Astrocyte (in vitro differentiated cells and primary cell): ENCODE results near the gene MGAT5. TPM values are rescaled to one million over a fixed set of nuclear protein-coding genes. Genes with fewer than 3 reads are reported as not detected.

Experiments used
- DNase-seq: peaks from one replicate; pipeline ENCODE4 v3.0.0-alpha.2; 2010; ENCODE audit warnings: low read depth
- FAIRE-seq: peaks from 2 replicates; lab custom pipeline; 2011; peaks lifted over from hg19 to GRCh38; lab: Jason Lieb, UNC
- H2AFZ ChIP-seq: 2 replicates; pipeline ENCODE4 v1.6.0; 2012; ENCODE audit warnings: low read depth, low read length, inconsistent platforms
- H3K27ac ChIP-seq: 2 replicates; pipeline ENCODE4 v1.5.1; 2011; ENCODE audit warnings: low read depth, low read length, inconsistent platforms
- H3K27me3 ChIP-seq: 2 replicates; pipeline ENCODE4 v1.6.0; 2011; ENCODE audit warnings: low read length, inconsistent platforms; ENCODE audit not compliant: insufficient read depth
- H3K36me3 ChIP-seq: 2 replicates; pipeline ENCODE4 v1.5.1; 2011; ENCODE audit warnings: low read length, inconsistent platforms; ENCODE audit not compliant: insufficient read depth
- H3K4me1 ChIP-seq: 2 replicates; pipeline ENCODE4 v1.5.1; 2011; ENCODE audit warnings: low read length, inconsistent platforms; ENCODE audit not compliant: insufficient read depth
- H3K4me2 ChIP-seq: 2 replicates; pipeline ENCODE4 v1.6.0; 2012; ENCODE audit warnings: low read length, inconsistent platforms
- H3K4me3 ChIP-seq: 2 replicates; pipeline ENCODE4 v1.5.1; 2011; ENCODE audit warnings: low read depth, mild to moderate bottlenecking, low read length, inconsistent platforms; ENCODE audit not compliant: insufficient read depth
- H3K79me2 ChIP-seq: 2 replicates; pipeline ENCODE4 v1.6.0; 2012; ENCODE audit warnings: mild to moderate bottlenecking, low read length, inconsistent platforms; ENCODE audit not compliant: insufficient read depth
- H3K9ac ChIP-seq: 2 replicates; pipeline ENCODE4 v1.6.0; 2012; ENCODE audit warnings: mild to moderate bottlenecking, low read length, inconsistent platforms
- H3K9me3 ChIP-seq: 2 replicates; pipeline ENCODE4 v1.5.1; 2012; ENCODE audit warnings: low read depth, mild to moderate bottlenecking, low read length, inconsistent platforms; ENCODE audit not compliant: insufficient read depth
- H4K20me1 ChIP-seq: 2 replicates; pipeline ENCODE4 v1.6.0; 2012; ENCODE audit warnings: low read length, inconsistent platforms; ENCODE audit not compliant: insufficient read depth
- H3K27ac Mint-ChIP-seq: one replicate; pipeline ENCODE4 v1.8.0; 2021; ENCODE audit warnings: mild to moderate bottlenecking, mixed read lengths; ENCODE audit not compliant: unreplicated experiment
- H3K27me3 Mint-ChIP-seq: one replicate; pipeline ENCODE4 v1.8.0; 2021; ENCODE audit warnings: low read depth, mixed read lengths; ENCODE audit not compliant: unreplicated experiment
- H3K36me3 Mint-ChIP-seq: one replicate; pipeline ENCODE4 v1.8.0; 2021; ENCODE audit warnings: low read depth, mixed read lengths; ENCODE audit not compliant: unreplicated experiment
- H3K4me1 Mint-ChIP-seq: one replicate; pipeline ENCODE4 v1.8.0; 2021; ENCODE audit warnings: low read depth, mixed read lengths; ENCODE audit not compliant: unreplicated experiment
- H3K4me3 Mint-ChIP-seq: one replicate; pipeline ENCODE4 v1.8.0; 2021; ENCODE audit warnings: mild to moderate bottlenecking, moderate library complexity, mixed read lengths; ENCODE audit not compliant: unreplicated experiment
- H3K9me3 Mint-ChIP-seq: one replicate; pipeline ENCODE4 v1.8.0; 2021; ENCODE audit warnings: mild to moderate bottlenecking, mixed read lengths; ENCODE audit not compliant: unreplicated experiment
- EZH2 ChIP-seq: IDR thresholded peaks from 2 replicates; pipeline ENCODE4 v1.6.1; 2012; ENCODE audit warnings: mild to moderate bottlenecking, low read length, inconsistent platforms; ENCODE audit not compliant: insufficient read depth
- total RNA-seq: library from RNA; stranded (reverse); gene quantifications from 2 replicates; pipeline ENCODE4 v1.2.1, GENCODE V29; 2021
- TF ChIP-seq, protein P1 (sequence below): IDR thresholded peaks from 2 replicates; pipeline ENCODE4 v1.5.1; 2011; ENCODE audit warnings: low read depth, mild to moderate bottlenecking, inconsistent platforms, low read length, moderate library complexity; ENCODE audit not compliant: insufficient read depth

MGAT5 gene
- total RNA-seq, 1 donor from 2014 or later: 80.2 TPM

- Mint-ChIP-seq H3K36me3 (peaks cover 4% of the 10 kb centered on the region), H3K27me3 (no peaks in the 10 kb centered on the region), H3K4me1 (peaks cover 2% of the 10 kb centered on the region), H3K4me3 (no peak overlapping the region), H3K27ac (no peak overlapping the region), H3K9me3 (no peaks in the 10 kb centered on the region)
- no peak for FAIRE-seq
- H3K79me2 ChIP-seq: no peaks in the 10 kb centered on the region
- no peak for DNase-seq
- no peaks in the 10 kb centered on the region for H3K9me3 ChIP-seq
- H3K9ac ChIP-seq: no peak overlapping the region
- TF ChIP-seq, protein P1, sequence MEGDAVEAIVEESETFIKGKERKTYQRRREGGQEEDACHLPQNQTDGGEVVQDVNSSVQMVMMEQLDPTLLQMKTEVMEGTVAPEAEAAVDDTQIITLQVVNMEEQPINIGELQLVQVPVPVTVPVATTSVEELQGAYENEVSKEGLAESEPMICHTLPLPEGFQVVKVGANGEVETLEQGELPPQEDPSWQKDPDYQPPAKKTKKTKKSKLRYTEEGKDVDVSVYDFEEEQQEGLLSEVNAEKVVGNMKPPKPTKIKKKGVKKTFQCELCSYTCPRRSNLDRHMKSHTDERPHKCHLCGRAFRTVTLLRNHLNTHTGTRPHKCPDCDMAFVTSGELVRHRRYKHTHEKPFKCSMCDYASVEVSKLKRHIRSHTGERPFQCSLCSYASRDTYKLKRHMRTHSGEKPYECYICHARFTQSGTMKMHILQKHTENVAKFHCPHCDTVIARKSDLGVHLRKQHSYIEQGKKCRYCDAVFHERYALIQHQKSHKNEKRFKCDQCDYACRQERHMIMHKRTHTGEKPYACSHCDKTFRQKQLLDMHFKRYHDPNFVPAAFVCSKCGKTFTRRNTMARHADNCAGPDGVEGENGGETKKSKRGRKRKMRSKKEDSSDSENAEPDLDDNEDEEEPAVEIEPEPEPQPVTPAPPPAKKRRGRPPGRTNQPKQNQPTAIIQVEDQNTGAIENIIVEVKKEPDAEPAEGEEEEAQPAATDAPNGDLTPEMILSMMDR: no peak
- TF ChIP-seq EZH2: no peak
- H2AFZ ChIP-seq: no peak overlapping the region
- no peak overlapping the region for H3K4me2 ChIP-seq
- H3K4me1 ChIP-seq: no peaks in the 10 kb centered on the region
- H3K27ac ChIP-seq: no peak overlapping the region
- H3K36me3 ChIP-seq: no peaks in the 10 kb centered on the region
- H3K4me3 ChIP-seq: no peak overlapping the region
- no peaks in the 10 kb centered on the region for H3K27me3 ChIP-seq
- no peaks in the 10 kb centered on the region for H4K20me1 ChIP-seq
These were observed 130.3 kb downstream of the MGAT5 start for GRCh38 chr2:134384131-134384530.

- Mint-ChIP-seq H3K9me3 (no peaks in the 10 kb centered on the region), H3K4me3 (no peak overlapping the region)
- no peak for FAIRE-seq
These were observed 131.3 kb downstream of the MGAT5 start for GRCh38 chr2:134385195-134385594.

DNA sequence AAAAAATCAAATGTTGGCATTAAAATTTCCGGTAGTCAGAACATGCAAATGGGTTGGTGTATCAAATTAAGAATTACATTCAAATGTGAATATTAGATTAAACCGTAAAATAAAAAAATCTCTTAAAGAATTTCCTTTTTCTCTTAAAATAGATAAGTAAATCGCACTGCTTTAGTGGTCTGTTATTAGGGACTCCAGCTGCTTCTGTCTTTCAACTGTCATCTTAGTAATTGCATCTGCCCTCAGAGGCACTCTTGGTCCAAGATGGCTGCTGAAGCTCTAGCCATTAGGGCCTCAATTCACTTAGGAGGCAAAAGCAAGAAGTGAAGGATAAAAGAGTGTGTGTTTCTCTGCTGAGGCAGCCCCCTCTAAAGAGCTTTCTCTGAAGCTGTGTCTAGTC lies 132.4 kb downstream of the MGAT5 start:
- no peaks in the 10 kb centered on the region for H3K79me2 ChIP-seq
- no peak overlapping the region for H3K4me3 Mint-ChIP-seq
- H3K27ac Mint-ChIP-seq: no peak overlapping the region
- H3K4me1 ChIP-seq: peaks cover under 1% of the 10 kb centered on the region
- H2AFZ ChIP-seq: no peak overlapping the region
- DNase-seq (no peak), FAIRE-seq (no peak)
- H3K36me3 ChIP-seq: no peaks in the 10 kb centered on the region
- no peak overlapping the region for H3K9ac ChIP-seq
- H3K27me3 Mint-ChIP-seq: no peaks in the 10 kb centered on the region
- H3K4me3 ChIP-seq: no peak overlapping the region
- H4K20me1 ChIP-seq: no peaks in the 10 kb centered on the region
- H3K9me3 Mint-ChIP-seq: no peaks in the 10 kb centered on the region
- no peak overlapping the region for H3K4me2 ChIP-seq
- H3K9me3 ChIP-seq: no peaks in the 10 kb centered on the region
- no peaks in the 10 kb centered on the region for H3K27me3 ChIP-seq
- TF ChIP-seq, protein P1: no peak
- no peak for TF ChIP-seq EZH2
- H3K36me3 Mint-ChIP-seq: peaks cover 2% of the 10 kb centered on the region
- H3K27ac ChIP-seq: no peak overlapping the region
- peaks cover 3% of the 10 kb centered on the region for H3K4me1 Mint-ChIP-seq

More at GRCh38 chr2:134385195-134385594, 131.3 kb downstream of the MGAT5 start:
- Histone ChIP-seq H2AFZ (no peak overlapping the region), H3K4me2 (no peak overlapping the region), H4K20me1 (no peaks in the 10 kb centered on the region), H3K9me3 (no peaks in the 10 kb centered on the region), H3K9ac (no peak overlapping the region), H3K4me1 (no peaks in the 10 kb centered on the region), H3K79me2 (no peaks in the 10 kb centered on the region), H3K4me3 (no peak overlapping the region), H3K27me3 (no peaks in the 10 kb centered on the region), H3K36me3 (no peaks in the 10 kb centered on the region), H3K27ac (no peak overlapping the region)
- H3K27ac Mint-ChIP-seq: no peak overlapping the region
- H3K4me1 Mint-ChIP-seq: no peaks in the 10 kb centered on the region
- no peak for DNase-seq
- no peaks in the 10 kb centered on the region for H3K27me3 Mint-ChIP-seq
- TF ChIP-seq EZH2: no peak
- TF ChIP-seq, protein P1: no peak
- peaks cover 2% of the 10 kb centered on the region for H3K36me3 Mint-ChIP-seq
